GM06990 (cell line): ENCODE measurements around the gene DHX16.

Experiments used
- DNase-seq: peaks from one replicate; pipeline ENCODE4 v3.0.0-alpha.2; 2011; ENCODE audit not compliant: insufficient read length; ENCODE audit errors: extremely low read depth
- H3K27me3 ChIP-seq: replicated peaks from 2 replicates; pipeline ENCODE4 v1.6.0; 2011; ENCODE audit warnings: low read length; ENCODE audit not compliant: control insufficient read depth, insufficient read depth
- H3K36me3 ChIP-seq: 2 replicates; pipeline ENCODE4 v1.5.1; 2011; ENCODE audit warnings: low read length; ENCODE audit not compliant: control insufficient read depth, insufficient read depth
- H3K4me3 ChIP-seq: replicated peaks from 2 replicates; pipeline ENCODE4 v1.5.1; 2011; ENCODE audit warnings: low read depth, mild to moderate bottlenecking, control low read depth, low read length
- CTCF ChIP-seq: IDR thresholded peaks from 2 replicates; pipeline ENCODE4 v1.5.1; 2011; ENCODE audit warnings: low read length, control low read depth, mild to moderate bottlenecking, inconsistent platforms; ENCODE audit not compliant: insufficient read depth, poor library complexity, severe bottlenecking

Gene DHX16

GRCh38 chr6:30682143-30683117 lies 9.6 kb upstream of the DHX16 start:
- peak overlapping the region; percentile 95 for H3K4me3 ChIP-seq
- no peaks in the 10 kb centered on the region for H3K27me3 ChIP-seq
- TF ChIP-seq CTCF: no peak
- DNase-seq: peak; percentile 91
- peaks cover 12% of the 10 kb centered on the region for H3K36me3 ChIP-seq

GRCh38 chr6:30681766-30682142 lies 8.9 kb upstream of the DHX16 start:
- no peak for TF ChIP-seq CTCF
- Histone ChIP-seq H3K36me3 (peaks cover 16% of the 10 kb centered on the region), H3K4me3 (peak overlapping the region; percentile 95), H3K27me3 (no peaks in the 10 kb centered on the region)
- DNase-seq: peak; percentile 18

DNA sequence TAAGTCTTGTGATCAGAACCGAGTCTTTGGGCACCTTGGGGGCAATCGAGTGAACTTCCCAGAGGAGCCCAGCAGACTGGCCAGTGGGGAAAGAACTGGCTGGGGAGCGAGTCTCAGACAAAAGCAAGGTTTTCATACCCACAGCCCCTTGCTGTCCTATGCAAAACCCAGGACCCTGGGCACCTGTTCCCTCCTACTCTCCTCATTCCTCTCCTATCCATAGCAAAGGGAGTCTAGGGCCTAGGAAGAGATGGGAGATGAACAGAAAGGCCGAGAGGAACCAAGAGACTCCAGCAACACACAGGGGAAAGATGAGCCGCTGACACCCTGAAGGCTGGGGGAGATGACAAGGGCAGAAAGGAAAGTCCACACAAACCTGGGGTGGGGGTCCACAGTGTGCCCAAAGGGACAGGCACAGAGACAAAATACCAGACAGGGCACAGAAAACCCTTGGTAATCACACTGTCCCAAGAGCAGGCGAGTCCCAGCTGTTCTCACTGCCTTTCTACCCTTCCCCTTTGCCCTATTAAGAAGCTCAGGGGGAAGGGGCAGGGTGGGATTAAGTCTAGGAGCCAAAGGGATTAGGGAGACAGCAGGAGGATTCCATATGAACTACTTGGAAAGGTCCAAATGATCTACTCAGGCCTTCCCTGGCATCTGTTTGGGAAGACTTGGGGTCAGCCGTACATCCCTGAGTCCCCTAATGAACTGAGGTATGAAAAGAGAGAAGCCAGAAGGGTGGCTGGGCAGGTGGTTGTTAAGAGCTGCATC lies 7.1 kb upstream of the DHX16 start:
- no peak for TF ChIP-seq CTCF
- Histone ChIP-seq H3K36me3 (peaks cover 22% of the 10 kb centered on the region), H3K27me3 (no peaks in the 10 kb centered on the region), H3K4me3 (peak overlapping the region; percentile 51)
- DNase-seq: no peak

DNA sequence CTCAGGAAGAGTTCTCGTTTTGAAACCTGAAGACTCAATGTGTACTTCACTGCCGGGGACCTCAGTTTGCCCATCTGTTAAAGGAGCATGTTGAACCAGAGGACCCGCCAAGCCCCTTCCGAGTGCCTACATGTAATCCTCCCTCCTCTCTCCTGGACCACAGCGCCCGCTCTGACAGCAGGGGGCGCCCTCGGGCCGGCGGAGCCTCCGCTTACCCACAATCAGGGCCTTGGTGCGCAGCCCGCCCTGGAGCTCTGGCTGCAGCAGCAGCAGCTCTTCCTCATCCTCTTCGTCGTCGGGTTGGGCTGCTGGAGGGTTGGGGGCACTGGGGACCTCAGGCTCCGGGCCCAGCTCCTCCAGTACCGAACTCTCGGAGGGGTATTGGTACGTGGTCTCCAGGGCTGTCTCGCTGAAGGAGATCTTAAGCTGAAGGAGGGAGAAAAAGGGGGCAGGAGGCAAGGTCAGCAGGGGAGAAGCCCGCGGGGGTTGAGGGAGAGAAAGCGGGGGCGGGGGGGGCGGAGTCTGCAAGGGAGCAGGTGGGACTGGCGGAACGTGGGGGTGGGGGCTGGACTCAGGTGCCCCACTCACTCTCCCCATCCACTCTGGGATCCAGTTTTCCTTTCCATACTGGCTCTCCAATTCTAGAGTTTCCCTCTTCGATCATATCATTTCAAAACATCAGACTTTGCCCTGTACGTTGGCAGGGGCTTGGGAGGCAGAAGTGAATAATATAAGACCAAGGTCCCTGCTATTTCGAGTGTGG lies 6.3 kb upstream of the DHX16 start:
- peak; percentile 91 for DNase-seq
- H3K36me3 ChIP-seq: peaks cover 22% of the 10 kb centered on the region
- H3K27me3 ChIP-seq: no peaks in the 10 kb centered on the region
- peak; percentile 99 for TF ChIP-seq CTCF
- H3K4me3 ChIP-seq: peak overlapping the region; percentile 51

DNA sequence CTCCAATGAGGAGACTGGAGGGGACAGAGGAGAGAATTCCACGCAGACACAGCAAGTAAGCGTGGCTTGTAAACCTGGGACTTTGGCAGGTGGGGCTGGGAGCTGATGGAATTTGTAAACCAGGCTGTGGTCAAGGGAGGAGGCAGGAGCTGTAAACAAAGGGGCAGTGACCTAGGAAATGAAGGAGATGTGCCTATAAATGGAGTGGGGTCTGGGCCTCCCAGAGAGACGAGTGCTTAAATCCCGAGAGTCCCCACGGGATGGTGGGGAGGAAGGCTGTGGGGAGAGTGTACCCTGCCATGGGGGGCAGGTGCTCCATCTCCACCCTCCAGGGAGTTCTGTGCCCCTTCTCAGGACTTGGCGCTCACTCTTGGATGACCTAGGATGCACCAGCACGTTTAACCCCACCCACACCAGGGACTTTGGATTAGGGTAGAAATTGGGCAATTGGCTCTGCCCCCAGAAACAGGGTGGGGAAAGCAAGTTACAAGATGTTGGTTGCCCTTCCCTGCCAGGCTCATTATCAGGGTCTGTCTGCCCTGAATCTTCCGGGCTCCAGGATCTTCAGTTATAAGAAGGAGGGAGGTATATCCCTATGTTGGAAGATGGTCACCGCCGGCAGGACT lies 4.0 kb upstream of the DHX16 start:
- H3K36me3 ChIP-seq: peaks cover 22% of the 10 kb centered on the region
- no peak overlapping the region for H3K4me3 ChIP-seq
- TF ChIP-seq CTCF: no peak
- no peak for DNase-seq
- H3K27me3 ChIP-seq: no peaks in the 10 kb centered on the region
